Activated T-cell treated with anti-CD3 and anti-CD28 coated beads for 4 hours (primary cell): ENCODE results near the gene ITPKB.
"Not testable (repeated sequence)": the region's sequence is repeated elsewhere in the genome, so short reads cannot be mapped to it uniquely, and the experiment has no call there.

Experiments
- DNase-seq: peaks from one replicate; pipeline ENCODE4 v3.0.0-alpha.2; 2020

The ITPKB gene

DNA sequence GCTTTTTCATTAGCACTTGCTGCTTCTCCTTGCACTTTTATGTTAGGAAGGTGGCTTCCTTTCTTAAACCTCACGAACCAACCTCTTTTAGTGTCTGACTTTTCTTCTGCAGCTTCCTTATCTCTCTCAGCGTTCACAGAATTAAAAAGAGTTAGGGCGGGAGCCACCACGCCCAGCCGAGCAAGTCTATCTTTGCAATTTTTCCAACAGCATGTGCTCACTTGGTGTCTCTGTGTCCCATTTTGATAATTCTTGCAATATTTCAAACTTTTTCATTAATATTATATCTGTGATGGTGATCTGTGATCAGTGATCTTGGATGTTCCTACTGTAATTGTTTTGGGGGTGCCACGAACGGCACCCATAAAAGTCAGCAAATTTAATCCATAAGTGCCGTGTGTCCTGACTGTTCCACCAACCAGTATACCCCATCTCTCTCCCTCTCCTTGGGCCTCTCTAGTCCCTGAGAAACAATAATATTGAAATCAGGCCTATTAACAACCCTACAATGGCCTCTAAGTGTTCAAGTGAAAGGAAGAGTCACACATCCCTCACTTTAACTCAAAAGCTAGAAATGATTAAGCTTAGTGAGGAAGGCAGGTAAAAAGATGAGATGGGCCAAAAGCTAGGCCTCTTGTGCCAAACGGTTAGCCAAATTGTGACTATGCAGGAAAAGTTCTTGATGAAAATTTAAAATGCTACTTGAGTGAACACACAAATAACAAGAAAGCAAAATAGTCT is 15.9 kb upstream of the ITPKB start:
- DNase-seq, result no peak

- DNase-seq, result no peak
These were observed 15.0 kb upstream of the ITPKB start for GRCh38 chr1:226754097-226754496.

DNA sequence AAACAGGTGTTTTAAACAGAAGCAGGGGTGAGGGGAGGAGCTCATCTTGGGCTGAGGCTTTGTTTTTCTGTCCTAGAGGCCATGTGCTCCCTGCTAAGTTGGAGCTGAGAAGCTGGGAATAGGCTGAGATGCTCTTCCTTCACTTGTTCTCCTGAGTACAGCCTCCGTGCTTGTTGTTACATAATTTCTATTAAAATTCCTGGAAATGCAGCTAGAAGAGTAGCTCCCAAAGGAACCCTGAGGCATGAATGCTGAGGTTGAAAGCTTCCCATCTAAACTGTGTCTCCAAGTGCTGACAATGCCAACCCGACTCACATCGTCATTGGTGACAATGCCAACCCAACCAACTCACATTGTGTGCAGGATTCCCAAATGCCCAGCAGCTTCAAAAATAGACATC is 12.6 kb upstream of the ITPKB start:
- no peak for DNase-seq

DNA sequence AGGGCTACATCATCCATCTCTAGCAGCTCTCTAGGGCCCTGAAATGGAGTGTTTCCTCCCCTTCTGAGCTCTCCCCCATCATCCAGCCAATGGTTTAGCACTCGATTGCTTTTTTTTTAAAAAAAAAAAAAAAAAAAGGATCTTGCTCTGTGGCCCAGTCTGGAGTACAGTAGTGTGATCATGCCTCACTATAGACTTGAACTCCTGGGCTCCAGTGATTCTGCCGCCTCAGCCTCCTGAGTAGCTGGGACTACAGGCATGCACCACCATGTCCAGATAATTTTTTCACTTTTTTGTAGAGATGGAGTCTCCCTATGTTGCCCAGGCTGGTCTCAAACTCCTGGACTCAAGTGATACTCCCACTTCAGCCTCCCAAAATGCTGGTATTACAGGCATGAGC is 12.1 kb upstream of the ITPKB start:
- DNase-seq, result no peak

DNA sequence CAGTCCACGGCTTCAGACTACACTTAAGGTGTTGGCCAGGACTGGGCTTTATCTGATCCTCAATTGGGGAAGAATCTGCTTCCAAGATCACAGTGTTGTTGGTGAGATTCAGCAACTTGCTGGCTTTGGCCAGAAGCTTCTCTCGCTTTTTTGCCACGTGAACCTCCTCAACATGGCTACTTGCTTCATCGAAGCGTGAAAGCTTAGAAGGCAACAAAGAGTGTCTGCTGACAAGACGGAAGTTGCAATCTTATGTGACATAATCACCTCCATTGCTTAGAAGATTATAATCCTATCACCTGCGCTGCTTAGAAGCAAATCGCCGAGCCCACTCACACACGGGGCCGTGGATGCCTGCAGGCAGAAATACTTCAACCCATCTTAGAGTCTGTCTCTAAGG is 10.4 kb upstream of the ITPKB start:
- no peak for DNase-seq

DNA sequence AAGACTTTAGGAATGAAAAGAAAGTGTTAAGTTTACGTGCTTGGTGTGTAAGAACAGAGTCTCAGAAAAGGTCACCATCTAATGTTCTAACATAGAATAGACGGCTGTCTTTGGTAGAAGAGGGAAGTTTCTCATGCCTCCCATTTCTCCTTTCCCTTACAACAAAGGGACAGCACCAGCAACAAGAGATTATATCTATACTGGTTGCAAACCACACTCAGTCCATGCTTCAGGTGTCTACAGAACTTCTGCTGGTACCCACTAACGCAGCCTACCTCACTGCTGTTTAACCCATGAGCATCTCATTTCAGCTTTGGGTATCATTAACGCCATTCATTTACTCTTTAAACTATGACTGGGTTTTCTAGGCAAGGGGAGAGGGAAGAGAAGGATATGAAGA is 9.2 kb upstream of the ITPKB start:
- no peak for DNase-seq

- not testable (repeated sequence) for DNase-seq
These were observed 8.6 kb upstream of the ITPKB start for GRCh38 chr1:226747519-226748263.

DNA sequence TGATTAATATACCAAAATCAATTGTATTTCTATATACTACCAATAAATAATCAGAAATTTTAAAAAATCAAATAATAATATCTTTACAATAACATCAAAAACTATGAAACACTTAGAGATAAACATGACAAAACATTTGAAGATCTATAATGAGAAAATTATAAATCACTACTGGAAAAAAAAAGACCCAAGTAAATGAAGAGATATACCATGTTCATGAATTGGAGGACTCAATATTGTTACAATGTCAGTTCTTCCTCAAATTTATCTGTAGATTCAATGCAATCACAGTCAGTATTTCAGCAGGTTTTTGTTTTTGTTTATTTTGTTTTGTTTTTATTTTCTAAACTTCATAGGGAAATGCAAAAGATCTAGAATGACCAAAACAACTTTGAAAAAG is 4.2 kb upstream of the ITPKB start:
- no peak for DNase-seq

DNA sequence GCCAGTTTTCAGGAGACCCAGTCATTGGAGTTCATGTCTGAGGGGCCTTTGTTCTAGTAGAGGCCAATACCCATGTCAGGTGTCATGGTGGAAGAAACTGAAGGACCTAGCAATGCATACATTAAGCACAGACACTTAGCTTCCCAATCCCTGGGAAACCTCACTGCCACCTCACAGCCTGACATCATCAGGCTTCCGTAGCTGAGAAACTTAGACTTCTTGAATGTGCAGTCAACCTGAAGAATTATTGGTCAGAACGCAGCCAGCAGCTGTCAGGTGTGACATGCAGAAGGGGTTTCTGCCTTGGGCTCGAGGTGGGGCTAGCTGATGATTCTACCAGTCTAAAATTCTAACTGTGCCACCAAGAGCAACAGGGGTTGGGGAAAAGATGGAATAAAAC is 1.9 kb upstream of the ITPKB start:
- DNase-seq, result no peak

DNA sequence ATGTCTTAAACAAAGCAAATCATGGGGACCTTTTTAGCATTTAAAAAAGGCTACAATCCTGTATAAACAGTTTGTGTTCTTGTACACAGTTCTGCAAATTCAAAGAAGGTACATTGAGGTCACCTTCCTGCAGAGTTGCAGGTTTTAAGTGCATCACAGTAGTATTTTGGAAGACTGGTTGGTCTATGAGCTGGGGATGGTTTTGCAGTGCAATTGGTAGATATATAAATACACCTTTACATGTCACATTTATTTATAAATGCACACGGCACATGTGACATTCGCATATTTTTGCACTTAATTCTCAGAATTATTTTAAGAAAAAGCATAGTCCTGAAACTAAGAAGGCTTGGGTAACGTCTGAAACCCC is 599 bp upstream of the ITPKB start:
- DNase-seq, result no peak

GRCh38 chr1:226738421-226738994 is 574 bp downstream of the ITPKB start:
- DNase-seq, result no peak

GRCh38 chr1:226737819-226738420 is 1.2 kb downstream of the ITPKB start:
- DNase-seq, result peak; percentile 31

- no peak for DNase-seq
These were observed 1.9 kb downstream of the ITPKB start for GRCh38 chr1:226736908-226737818.

DNA sequence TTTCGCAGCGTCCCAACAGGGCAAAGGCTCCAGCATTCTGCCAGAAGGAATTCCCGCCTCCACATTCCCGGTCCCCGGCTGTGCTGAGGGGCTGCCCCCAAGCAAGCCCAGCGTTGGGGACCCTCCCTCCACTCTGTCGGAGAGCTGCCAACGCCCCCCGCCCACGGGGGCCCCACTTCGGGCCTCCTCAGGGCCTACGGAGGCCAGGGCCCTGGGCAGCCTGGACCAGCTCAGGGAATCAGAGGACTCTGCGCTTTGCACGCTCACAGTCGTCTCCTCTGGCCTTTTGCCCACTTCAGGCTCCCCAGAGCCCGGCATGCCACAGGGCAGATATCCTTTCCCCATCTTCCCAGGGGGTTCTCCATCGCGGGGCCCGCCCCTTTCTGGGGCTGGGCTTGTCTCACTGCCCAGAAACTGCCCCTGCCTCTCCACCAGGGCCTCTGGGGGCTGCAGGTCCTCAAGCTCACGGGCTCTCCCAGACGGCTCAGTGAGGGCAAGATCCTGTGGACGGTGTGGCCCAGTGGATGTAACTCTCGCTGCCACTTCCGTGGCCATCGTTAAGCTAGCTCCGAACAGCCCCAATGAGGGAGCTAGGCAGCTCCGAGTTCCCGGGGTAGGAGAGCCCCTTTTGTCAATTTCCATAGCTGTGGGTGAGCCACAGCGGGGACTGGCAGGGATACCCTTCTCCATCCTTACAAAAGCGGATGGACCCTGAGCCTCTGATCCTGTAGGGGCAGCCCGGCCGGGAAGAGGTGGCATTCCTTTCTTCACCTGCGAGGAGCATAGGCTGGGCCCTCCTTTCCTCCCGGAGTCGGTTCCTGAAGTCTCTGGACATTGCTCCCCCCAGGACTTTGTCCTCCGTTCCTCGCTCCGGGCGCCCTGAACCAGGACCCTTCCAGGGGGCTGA is 2.8 kb downstream of the ITPKB start:
- DNase-seq, result no peak

DNA sequence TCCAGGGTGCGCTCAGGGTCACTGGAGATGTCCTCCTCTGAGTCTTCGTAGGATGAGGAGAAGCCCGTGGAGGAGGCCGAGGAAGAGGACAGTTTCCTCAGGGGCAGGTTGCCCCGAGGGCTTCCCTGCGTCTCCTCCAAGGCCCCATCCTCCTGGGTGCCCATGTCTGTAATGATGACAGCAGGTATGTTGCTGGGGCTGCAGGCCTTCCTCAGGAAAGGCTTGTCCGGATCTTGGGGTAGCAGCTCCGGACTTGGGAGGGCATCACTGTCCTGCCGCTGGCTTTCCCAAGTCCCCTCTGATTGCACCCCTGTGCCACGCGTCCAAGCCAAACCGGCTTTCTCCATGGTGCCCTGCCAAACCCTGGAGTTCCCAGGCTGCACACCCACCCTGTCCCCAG is 3.5 kb downstream of the ITPKB start:
- DNase-seq, result no peak

- no peak for DNase-seq
These were observed 4.4 kb downstream of the ITPKB start for GRCh38 chr1:226734611-226735153.

DNA sequence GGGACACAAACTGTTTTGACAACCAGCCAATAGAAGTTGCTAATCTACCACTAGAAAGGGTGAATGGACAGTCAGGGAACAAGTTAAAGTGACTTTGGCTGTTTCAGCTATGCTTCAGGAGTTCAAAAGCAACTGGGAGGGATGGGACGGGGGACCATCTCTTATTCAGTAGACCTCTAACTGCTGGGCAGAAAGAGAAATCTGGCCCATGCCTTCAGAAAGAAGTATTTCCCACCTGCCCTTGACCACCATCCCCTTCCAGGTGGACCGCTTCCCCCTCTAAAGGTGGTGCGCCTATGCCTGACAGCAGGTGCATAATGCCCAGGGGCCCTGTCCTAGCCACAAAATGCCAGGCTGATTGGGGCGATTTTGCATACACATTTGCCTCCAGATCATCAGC is 5.2 kb downstream of the ITPKB start:
- no peak for DNase-seq

DNA sequence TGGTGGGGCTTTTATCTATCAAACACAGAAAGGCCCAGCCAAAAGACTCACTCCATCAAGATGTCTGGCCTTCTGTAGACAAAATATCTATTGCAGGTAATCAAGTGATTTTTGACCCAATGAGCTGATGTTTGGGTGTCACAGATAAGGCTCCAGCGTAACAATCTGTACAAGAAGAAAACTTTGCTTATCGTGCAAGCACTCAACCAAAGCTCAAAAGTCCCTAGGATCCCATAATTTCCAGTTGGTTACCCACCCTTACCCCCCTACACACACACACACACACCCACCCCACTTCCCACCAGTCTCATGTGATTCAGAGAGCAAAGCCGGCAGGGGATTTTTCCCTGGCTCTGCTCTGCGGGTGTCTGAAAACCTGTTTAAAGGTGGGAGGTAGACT is 5.8 kb downstream of the ITPKB start:
- no peak for DNase-seq

DNA sequence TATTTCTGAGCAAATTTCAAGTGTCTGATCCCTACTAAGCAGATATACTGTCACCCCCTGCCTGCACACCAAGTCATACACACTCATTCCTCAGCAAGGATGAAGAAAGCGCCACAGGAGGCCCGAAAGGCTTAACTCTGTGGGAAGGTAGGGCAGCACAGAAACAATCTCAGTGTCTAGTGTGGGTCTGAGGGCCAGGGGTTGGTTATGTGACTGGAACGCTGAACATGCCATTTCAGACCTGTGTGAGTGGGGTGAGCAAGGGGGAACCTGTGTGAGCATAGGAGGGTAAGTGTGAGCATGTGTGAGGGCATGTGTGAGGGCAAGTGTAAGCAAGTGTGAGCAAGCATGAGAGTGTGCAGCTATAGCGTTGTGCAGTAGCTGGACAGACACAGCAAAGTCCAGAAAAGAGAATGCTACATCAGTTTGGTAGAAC is 6.2 kb downstream of the ITPKB start:
- no peak for DNase-seq

DNA sequence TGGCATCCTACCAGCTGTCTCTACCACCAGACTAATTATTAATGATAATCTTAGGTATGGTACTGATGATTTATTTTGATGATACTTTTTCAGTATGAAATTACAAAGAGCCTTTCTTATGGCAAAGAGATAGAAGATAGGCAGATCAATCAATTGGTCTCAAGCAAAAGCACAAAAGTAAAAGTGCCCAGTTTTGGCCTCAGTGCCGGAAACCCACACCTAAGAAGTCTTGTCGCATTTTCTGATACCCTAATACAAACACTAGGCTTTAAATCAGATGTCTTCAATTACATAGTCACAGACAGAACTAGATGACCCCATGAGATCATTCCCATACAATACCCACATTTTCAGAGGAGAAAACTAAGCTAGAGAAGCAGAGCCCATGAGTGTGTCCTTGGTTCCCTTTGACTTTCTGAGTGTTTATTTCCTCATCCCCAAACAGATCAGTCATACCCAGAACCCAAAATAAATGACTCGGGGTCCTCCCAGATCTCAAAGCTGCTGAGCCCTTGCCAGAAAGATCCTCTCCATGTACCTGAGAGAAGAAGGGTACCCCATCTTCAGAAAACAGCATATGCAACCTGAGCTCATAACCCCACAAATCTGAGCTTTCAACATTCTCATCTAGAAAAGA is 7.7 kb downstream of the ITPKB start:
- DNase-seq, result no peak

GRCh38 chr1:226730836-226731235 is 8.2 kb downstream of the ITPKB start:
- no peak for DNase-seq
